T-helper 1 cell treated with Interleukin-12 subunit alpha and Interleukin-12 subunit beta and Interleukin-4 antibody, amounts not matched to agents 30 ng/mL and 1 ng/mL, for 36 hours (primary cell): ENCODE results near the gene SULF2. TPM values are rescaled to one million over a fixed set of nuclear protein-coding genes. Genes with fewer than 3 reads are reported as not detected.

Experiments used
- intact Hi-C: fragments of 100-400 bp; cut with micrococcal nuclease; formaldehyde crosslinking; loops from one replicate; pipeline ENCODE4 v1.15.1; 2024
- total RNA-seq: library from RNA; stranded (reverse); gene quantifications from 2 replicates; pipeline ENCODE4 v1.2.3, GENCODE V29; 2022

SULF2 gene
- total RNA-seq, 1 donor from 2014 or later = 0.71 TPM

DNA sequence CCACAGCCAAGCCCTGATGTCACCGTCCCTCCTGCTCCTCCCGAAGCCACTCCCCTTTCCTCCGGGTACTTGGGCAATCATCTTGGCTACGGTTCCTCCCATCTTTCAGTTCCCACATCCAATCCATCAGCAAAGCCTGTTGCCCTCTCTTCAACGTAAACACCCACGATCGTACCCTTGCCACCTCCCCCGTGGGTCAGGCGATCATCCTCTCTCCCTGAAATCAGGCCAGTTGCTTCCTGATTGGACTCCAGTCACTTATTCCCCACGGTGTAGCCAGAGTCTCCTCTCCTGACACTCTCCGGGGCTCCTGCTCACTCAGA is 44.5 kb downstream of the SULF2 start:
- intact Hi-C loops = no loop called here

DNA sequence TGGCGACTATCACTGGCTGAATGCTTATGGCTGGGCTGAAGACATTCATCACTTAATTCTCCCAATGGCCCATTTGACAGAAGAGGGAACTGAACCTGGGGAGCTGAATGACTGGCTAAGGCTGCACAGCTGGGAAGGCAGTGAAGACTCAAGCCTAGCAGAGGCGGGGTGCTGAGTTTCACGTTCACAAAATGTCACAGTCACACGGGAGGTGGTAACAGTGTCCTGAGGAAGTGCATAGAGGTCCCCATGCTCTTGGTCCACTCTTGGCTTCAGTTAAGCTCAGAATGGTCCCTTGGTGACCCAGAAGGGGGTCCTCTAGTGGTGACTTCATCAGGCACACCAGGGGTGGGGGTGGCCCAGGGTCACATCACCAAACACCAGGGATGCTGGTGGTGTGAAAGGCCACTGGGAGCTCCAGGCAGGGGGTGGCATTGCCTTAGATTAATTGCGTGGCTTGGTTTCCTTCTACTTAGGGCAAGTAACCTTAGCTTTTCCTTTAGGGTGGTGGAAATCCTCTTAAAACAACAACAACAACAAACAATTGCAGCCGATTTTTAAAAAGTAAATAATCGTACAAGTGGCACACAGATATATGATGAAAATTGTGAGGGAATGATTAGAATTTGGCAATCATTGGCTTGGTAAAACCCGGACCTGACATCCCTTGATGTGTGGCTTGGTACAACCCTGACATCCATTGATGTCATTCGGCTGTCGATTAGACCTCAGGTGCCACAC is 45.0 kb downstream of the SULF2 start:
- intact Hi-C loops = no loop called here

DNA sequence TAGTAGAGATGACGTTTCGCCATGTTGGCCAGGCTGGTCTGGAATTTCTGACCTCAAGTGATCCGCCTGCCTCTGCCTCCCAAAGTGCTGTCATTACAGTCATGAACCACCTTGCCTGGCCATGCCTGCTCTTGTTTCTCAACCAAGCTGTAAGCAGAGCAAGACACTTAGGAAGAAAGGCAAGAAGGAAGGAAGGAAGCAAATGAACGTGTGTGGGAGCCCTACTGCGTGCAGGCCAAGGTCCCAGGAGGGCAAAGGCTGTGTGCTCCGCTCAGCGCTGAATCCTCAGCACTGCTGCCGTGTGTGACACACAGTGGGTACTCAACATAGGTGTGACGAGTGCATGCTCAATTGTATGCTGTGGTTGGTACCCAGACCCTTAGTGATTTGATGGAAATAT is 47.4 kb downstream of the SULF2 start:
- intact Hi-C loops = no loop called here

DNA sequence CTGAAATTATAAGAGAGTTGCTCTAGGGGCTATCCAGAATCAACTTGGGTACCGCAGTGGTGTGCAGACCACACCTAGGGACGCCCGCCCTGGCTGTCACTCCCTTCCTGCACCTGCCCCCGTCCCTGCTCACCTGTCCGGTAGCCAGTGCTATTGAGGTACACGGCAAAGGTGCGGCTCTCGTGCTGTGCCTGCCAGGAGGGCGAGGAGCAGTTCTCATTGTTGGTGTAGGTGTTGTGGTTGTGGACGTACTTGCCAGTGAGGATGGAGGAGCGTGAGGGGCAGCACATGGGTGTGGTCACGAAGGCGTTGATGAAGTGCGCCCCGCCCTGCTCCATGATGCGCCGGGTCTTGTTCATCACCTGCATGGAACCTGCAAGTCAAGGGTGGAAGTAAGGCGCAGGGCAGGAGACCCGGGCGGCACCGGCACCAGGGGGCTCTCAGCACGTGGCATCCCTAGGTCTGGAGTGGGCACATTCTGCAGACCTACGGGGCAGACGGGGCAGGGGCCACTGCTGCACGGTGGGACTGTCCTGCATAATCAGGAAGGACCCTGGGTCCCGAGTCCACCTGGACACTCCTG is 48.6 kb downstream of the SULF2 start:
- intact Hi-C loops = no loop called here

DNA sequence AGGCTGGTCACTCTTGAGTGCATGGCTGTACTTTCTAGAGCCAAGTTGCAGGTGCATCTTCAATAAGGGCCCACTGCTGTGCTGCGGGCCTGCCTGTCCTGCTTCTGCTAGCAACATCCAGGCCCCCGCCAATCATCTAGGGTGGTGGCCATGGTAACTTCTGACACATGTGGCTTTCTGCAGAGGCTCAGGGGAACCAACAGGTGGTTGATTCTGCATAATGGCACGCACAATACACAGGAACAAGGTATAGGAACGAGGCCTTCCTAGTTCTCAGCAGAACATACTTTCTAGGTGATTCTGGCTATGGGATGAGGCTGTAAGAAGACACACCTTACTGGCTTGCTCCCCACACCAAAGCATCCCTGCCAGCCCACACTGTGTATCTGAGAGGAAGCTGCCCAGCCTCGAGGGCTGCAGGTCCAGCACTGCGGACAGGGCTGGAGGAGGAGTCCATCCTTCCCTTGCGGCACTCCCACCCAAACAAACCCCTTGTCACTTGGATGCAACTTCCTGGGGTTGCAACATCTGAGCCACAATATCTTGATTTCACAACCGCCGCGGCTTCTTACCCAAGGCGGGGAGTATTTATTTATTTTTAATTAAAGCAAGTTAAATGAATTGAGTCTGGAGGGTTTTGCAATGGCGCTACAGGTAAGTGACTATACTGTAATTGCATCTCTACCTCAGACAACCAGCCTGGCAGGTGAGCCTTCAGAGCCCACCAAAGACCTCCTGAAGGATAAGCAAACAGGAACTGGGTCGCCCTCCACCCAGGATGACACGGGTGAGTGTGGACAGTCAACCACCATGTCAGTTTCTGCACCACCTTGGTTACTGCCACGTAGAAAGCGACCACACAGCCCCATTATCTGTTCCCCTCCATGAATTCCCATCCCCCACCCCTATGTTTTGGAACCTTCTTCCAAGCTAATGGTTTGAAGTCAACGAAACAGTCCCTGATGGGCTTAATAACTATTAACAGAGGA is 49.6 kb downstream of the SULF2 start:
- intact Hi-C loops = no loop called here

DNA sequence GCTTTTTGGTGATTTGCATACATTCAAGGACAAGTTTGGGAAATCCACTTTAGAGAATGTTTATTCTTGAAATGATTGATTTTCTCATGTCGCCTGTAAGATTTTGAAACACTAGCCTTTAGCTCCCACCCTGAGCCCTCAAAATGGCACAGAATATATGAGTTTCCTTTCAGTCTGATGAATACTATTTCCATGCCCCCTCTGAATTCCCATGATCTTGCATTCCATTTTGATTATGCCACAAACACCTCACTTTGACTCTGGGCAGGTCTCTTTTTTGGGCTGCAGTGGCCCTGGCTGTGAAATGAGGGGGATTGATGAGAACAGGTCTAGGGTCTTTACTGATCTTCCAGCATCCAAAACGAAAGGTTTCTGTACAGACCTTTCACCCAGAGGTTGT is 50.4 kb downstream of the SULF2 start:
- intact Hi-C loops = no loop called here

DNA sequence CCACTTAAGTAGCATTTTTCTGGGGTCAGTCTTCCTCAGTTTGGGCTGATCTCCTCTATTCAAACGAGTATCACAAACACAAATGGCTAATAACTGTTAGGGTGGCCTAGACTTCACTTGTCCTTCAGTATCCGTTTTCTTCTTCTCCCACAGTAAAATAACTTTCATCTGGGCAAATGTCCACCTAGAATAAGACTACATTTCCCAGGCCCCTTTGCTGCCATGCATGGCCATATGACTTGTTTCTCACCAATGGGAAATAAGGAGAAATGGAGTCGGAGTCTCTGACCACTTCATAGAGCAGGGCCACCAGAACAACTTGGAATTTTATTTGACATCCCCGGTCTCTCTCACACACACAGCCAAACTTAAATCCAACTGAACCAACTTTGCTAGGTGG is 51.4 kb downstream of the SULF2 start:
- intact Hi-C loops = no loop called here

DNA sequence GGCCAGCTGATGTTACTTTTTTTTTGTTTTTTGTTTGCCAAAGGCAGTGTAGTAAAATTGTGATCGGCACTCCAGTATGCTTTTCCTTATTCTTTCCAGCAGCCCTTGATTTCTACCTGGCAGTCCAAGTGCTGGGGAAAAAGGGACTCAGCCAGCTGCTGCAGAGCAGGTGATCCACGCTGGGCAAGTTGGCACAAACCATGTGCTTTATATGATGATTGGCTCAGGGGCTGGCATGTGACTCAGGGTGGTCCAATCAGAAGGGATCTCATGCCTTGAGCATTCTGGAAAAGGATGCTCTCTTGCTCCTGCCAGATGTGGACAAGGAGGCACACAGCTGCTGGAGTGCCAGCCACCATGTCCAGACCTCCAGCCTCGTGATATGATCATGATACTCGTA is 54.5 kb downstream of the SULF2 start:
- intact Hi-C loops = no loop called here

DNA sequence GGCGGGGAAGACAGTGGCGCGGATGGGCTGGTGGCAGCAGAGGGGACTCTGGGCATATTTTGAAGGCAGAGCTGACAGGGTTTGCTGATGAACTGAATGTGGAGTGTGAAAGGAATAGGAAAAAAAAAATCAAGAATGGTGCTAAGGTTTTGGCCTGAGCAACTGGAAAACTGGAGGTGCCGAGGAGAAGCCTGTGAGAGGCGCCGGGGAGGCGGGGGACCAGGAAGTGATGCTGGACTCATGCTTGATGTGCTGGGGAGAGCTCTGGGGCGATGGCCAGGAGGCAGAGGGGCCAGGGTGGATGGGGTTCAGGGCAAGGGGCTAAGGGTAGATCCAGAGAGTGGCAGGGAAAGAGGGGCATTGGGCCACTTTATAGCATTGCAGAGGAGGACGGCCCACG is 55.8 kb downstream of the SULF2 start:
- intact Hi-C loops = loop anchor here (5.0 kb wide), 2 partner anchors 58 to 643 kb away; partner anchors contain the start of gene SULF2

DNA sequence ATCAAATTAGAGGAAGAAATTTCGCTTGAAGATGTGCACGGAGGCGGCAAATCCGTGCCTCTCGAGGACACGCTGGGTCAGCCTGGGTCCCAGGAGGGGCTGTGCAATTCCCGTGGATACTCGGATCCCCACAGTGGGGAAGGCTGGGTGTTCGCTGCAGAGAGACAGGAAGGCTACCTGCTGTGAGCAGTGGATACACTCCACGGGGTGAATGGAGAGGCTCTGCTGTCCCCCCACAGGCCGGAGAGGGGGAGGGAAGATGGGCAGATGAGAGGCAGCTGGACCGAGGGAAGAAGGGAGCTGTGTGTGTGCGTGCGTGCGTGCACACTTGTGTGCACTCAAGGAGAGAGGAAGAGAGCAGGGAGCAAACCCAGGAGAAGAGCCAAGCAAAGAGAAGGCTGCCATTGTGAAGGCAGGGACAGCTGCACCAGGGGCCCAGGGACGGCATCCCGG is 57.3 kb downstream of the SULF2 start:
- intact Hi-C loops = loop anchor here (5.0 kb wide), 2 partner anchors 59 to 644 kb away; partner anchors contain the start of gene SULF2

DNA sequence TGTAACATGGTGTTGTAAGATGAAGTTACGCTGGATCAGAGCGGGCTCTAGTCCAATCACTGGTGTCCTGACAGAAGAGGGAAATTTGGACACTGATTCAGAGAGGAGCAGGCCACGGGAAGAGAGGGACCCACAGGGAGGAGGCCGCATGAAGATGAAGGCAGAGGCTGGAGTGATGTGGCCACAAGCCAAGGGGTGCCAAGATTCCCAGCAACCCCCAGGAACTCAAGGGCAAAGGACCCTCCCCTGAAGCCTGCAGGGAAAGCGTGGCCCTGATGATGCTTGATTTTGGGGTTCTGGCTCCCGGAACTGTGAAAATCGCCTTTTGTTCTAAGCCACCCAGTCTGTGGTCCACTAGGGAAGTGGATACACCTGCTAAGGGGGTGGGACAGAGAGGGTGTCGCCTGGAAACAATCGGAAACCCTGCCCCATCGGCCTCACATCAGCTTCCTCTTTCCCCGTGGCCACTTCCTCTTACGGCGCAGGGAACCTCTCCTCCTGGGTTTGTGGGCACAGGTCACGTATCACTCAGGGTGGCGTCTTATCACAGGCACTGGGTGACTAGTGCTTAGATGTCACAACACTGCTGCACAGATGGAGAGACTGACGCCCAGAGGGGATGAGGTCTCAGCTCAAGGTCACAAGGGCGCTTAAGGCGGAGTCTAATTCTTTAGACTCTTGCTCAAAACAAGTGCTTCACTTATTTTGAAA is 58.0 kb downstream of the SULF2 start:
- intact Hi-C loops = loop anchor here (5.0 kb wide), 2 partner anchors 60 to 645 kb away; partner anchors contain the start of gene SULF2

DNA sequence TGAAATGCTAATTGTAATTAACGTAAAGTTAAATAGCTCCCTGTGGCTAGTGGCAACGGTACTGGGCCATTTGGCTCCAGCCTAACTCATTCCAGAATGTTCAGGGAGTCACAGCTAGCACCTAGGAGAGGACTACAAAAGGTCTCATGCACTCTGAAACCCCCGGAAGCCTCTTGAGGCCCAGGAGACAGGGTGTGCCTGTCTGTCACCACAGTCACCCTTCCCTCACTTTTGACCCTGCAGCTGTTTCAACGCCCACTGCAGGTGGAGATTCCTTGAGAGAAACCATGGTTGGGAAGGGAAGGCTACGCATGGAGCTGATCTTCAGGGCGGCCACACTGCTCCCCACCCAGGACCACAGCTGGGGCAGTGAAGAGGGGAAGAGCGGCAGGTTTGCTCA is 58.6 kb downstream of the SULF2 start:
- intact Hi-C loops = loop anchor here (5.0 kb wide), 2 partner anchors 61 to 646 kb away; partner anchors contain the start of gene SULF2

DNA sequence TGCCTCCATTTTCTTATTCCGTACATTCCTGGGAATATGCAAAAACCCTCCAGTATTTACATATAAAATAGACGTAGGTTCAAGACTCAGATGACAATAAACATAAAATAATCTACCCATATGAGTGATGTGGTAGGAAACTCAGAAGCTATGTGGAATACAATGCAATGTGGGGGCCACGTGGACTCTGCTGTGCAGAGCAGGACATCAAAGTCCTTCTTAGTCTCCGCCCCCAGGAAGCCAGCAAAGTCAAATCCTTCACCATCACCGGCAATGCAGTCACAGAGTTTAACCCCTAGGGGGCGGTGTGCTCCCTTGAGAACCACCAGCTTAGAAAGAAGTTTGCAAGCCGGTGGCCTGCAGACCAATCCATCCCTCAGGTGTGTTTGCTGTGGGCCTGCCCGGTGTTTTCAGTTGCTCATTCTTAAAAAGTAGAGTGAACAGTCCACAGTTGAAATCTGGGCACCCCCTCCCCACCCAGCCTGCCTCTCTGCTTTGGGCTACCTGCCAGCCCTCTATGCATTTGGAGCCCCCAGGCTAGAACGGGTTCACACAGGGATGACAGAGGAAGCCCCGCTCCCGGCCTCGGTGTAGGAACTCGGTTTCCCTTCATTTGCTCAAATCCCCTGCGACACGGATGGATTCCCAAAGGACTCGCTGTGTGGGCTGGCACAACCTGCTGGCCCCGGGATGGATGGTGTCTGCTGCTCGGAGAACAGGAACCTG is 59.9 kb downstream of the SULF2 start:
- intact Hi-C loops = loop anchor here (1.0 to 5.0 kb wide), 6 partner anchors 62 to 896 kb away; partner anchors contain the start of gene SULF2

DNA sequence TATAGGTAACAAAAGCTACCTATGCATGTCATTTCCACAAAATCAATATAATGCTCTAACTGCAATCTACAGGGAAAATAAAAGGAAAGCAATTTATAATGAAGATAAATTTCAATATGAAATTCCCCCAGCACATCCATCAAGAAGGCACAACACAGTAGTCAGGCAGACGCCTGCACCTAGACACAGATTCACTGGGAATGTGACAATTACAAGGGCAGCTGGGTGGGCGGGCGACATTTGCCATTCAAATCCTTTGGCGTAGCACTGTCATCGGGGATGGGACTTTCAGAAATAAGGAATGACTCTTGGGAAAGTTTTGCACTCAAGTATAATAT is 60.4 kb downstream of the SULF2 start:
- intact Hi-C loops = loop anchor here (1.0 to 5.0 kb wide), 6 partner anchors 62 to 896 kb away; partner anchors contain the start of gene SULF2

DNA sequence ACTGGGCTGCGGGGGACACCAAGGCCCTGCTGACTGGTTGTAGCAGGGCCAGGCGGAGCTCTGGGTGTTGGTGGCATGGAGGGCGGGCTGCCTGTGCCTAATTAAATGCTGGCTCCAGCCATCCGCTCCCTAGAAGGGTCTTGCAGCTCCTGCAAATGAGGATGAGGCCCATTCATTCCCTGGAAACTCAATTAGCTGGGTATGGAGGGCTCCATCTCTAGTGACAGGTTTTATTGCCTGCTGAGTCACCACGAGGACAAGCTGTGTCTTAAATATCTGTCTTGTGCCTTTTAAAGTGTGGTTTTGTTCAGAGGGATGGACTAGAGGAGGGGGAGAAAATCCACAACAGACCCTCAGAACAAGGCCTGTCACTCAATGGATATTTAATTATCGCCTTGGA is 60.9 kb downstream of the SULF2 start:
- intact Hi-C loops = loop anchor here (2.0 kb wide), 2 partner anchors 528 to 606 kb away; no protein-coding TSS in a partner anchor

DNA sequence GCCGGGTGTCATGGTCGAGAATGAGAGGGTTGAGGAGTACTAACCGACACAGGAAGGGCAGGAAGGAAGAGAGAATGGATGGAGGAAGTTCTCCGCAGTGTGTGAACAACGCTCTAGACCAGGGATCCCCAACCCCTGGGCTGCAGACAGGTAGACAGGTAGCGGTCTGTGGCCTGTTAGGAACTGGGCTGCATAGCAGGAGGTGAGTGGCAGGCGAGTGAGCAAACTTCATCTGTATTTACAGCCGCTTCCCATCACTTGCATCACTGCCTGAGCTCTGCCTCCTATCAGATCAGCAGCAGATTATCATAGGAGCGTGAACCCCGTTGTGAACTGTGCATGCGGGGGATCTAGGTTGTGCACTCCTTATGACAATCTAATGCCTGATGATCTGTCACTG is 62.0 kb downstream of the SULF2 start:
- intact Hi-C loops = no loop called here

DNA sequence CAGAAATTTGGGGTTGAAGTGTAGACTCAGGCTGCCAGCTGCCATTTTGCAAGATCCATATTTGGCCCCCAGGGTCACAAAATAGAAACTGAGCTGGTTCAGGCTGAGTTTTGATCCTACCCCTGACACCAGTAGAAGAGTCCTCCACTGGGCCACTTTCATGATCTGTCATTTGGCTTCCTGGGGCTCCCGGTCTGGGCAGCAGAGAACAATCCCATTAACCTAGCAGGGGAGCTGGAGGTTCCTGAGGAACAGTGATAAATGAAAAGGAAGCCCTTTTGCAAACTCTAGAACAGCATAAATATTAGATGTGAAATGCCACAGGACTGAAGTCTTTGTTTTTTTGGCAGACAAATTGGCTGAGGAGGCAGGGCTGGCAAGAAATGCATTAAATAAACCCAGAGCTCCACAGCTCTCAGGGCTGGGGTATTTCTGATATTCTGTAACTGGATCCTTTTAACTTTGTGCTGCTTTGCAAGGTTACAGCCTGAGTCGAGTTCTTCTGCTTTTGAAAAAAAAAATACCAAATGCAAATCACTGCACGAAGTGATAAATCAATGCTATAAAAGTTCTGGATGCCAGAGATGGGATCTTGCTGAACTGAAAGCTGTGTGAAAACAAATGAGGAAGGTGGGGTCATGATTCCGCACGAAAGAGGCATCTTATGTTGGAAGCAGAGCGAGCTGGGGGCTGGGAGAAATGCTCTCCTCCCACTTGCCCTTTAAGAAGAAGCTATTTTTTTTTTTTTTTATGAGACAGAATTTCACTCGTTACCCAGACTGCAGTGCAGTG is 64.4 kb downstream of the SULF2 start:
- intact Hi-C loops = no loop called here

DNA sequence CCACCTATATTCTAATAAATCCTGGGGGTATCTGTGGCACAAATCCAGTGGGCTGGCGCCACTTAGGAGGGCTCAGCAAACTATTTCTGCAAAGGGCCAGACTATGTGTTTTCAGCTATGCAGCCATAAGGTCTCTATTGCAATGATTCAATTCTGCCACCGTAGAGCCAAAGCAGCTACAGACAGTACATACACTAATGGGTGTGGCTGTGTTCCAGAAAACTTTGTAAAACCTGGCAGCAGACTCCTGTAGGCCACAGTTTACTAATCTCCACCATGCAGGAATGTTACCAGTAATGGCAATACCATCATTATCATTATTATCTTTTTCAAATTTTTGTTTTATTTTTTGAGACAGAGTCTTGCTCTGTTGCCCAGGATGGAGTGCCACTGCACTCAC is 65.7 kb downstream of the SULF2 start:
- intact Hi-C loops = no loop called here

DNA sequence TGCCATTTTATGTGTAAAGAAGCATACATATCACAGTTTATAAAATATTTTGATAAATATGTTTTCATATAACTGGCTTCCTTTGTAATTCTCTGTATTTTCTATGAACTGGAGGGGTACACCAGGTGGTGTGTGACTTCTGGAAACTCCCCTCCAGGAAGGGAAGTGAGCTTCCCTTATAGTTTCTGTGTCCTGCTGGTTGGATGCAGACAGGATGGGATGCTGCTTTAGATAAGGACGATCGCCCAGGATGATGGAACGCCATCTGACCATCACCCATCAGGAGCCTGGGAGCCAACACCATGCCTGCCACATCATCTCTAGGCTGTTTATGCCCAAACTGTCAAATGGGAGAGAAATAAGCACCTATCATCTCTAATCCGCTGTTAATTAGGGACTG is 66.1 kb downstream of the SULF2 start:
- intact Hi-C loops = no loop called here

DNA sequence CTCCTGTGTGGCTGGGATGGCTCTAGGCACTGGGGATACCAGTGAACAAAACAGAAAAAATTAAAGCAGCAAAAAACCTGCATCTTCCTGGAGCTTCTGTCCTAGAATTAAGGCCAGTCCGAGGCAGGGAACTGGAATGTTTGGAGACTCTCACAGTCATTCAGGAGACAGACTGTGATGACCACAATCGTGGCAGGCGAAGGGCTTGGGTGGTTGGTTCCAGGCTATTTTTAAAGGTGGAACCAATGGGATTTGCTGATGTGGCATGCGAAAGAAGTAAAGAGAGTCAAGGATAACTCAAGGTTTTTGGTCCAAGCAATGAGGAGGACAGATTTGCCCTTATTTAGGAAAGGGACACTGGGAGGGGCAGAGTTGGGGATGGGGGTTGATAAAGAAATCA is 66.9 kb downstream of the SULF2 start:
- intact Hi-C loops = no loop called here
